ENCODE data around the gene NHSL2.

The NHSL2 gene

DNA sequence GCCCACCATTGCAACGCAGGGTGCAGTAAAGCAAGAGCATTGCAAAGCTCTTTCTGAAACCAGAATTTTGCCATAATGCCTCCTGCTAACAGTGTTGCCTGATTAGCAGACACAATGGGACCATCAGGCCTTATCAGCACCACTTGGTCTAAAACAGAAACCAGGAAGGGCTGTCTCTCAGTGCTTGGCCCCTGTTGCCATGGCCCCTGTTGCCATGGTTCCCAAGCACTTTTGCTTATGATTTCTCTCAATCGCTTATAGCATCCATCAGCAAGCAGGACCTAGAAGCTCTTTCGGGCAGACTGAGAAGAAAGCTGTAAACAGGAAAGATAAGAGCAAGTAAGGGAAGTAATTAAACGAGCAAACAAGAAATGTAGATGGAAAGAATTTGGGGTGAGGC is 184.2 kb downstream of the NHSL2 start:
- FAIRE-seq (no peak), DNase-seq (ENCODE audit: insufficient read length, low spot score) (no peak)
- TF ChIP-seq, protein P1, sequence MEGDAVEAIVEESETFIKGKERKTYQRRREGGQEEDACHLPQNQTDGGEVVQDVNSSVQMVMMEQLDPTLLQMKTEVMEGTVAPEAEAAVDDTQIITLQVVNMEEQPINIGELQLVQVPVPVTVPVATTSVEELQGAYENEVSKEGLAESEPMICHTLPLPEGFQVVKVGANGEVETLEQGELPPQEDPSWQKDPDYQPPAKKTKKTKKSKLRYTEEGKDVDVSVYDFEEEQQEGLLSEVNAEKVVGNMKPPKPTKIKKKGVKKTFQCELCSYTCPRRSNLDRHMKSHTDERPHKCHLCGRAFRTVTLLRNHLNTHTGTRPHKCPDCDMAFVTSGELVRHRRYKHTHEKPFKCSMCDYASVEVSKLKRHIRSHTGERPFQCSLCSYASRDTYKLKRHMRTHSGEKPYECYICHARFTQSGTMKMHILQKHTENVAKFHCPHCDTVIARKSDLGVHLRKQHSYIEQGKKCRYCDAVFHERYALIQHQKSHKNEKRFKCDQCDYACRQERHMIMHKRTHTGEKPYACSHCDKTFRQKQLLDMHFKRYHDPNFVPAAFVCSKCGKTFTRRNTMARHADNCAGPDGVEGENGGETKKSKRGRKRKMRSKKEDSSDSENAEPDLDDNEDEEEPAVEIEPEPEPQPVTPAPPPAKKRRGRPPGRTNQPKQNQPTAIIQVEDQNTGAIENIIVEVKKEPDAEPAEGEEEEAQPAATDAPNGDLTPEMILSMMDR (IDR thresholded peaks at IDR 0.05; ENCODE audit: insufficient read depth, missing control alignments) = no peak

DNA sequence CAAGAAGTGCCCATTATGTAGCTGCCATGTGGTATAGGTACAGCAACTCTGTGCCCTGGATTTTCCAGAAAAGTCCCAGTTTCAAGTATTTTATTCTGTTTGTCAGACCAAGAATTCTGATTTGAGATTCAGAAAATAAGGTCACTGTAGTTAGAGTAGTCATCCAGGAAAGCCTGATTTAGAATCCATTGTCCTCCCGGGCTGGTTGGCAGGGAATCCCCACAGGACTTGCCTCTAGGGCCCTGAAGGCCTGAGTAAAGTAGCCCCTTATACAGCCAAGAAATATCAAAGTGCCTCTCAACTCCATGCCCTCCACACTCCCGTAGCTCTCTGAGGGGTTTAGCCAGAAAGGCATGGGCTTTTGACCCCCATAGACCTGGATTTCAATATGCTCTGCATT is 184.7 kb downstream of the NHSL2 start:
- no peak for FAIRE-seq
- DNase-seq (ENCODE audit: insufficient read length, low spot score) = no peak
- TF ChIP-seq, protein P1 (IDR thresholded peaks at IDR 0.05; ENCODE audit: insufficient read depth, missing control alignments) = no peak

DNA sequence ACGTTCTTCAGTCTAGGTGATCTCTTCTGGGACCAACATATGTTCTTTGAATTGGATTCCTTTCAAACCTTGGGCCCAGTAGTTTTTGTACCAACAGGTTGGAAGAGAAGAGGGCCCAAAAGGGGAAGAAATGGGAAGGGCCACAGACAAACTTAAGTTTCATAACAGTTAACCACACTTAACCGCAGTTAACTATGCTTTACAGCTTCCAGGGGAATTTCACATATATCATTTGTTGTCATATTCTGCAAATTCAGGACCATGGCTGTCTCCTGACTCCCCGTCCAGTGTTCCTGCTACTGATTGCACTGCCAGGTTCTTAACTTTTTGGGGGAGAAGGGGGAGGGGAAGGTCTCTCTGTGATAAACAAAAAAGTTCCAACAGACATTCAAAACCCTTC is 186.5 kb downstream of the NHSL2 start:
- no peak for DNase-seq (ENCODE audit: insufficient read length, low spot score)
- FAIRE-seq = no peak
- TF ChIP-seq, protein P1 (IDR thresholded peaks at IDR 0.05; ENCODE audit: insufficient read depth, missing control alignments) = no peak

DNA sequence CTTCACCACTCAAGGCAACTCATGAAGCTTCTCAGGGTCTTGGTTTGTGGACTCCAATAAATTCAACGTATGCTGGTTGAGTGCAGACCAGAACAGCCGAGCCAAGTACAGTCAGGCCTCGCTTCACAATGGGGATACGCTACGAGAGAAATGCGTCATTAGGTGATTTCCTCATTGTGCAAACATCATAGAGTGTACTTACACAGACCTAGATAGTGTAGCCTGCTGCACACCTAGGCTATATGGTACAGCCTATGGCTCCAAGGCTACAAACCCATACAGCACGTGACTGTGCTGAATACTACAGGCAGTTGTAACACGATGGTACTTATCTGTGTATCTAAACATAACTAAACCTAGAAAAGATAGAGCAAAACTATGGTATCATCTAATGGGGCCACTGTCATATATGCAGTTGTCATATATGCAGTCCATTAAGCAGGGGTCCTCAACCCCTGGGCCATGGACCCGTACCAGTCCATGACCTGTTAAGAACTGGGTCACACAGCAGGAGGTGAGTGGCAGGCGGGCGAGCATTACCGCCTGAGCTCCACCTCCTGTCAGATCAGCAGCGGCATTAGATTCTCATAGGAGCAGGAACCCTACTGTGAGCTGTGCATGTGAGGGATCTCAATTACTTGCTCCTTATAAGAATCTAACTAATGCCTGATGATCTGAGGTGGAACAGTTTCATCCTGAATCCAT is 189.6 kb downstream of the NHSL2 start:
- TF ChIP-seq, protein P1 (IDR thresholded peaks at IDR 0.05; ENCODE audit: insufficient read depth, missing control alignments) = no peak
- FAIRE-seq = no peak
- no peak for DNase-seq (ENCODE audit: insufficient read length, low spot score)

DNA sequence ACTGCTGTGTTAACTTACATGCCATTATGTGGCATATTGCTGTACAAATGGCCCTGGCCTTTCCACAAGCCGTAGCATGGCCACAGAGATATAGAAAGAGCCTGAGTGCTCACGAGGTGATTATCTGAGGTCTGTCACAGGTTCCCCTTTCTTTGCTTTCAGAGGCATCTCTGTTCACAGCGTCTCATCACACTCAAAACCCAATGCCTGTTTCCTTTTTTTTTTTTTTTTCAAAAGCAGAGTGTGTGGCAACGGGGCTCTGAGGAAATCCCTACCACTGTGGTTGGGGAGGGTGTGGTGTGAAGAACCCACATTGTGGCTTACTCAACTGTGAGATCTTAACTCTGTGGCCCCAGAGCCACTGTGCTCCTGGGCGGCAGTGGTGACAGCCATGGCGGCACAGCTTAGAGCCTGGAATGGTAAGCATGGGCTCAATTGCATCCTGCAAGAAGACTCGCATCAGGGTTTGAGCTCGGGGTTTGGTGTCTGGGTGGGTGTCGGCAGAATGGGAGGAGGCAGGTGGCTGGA is 190.2 kb downstream of the NHSL2 start:
- DNase-seq (ENCODE audit: insufficient read length, low spot score) (no peak), FAIRE-seq (no peak)
- TF ChIP-seq, protein P1 (IDR thresholded peaks at IDR 0.05; ENCODE audit: insufficient read depth, missing control alignments) = no peak

DNA sequence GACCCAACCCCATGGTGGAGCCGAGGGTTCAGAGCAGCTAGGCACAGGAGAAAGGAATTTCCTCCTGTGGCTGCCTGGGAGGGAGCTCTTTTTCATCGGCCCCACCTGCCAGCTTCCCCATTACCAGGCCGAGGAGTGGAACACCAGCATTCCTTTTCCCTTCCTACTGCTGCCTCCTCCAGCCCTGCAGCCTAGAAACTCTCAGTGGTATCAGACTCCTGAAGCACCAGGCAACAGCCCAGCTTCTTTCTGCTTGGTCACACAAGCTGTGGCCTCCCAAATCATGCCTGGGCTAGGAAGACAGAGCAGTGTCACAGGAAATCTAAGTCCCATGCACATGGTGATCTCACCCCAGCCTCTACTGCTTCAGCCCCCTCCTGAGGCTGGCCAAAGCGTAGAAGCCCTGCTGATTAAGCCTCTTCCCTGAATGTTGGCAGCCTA is 191.0 kb downstream of the NHSL2 start:
- FAIRE-seq = no peak
- no peak for DNase-seq (ENCODE audit: insufficient read length, low spot score)
- TF ChIP-seq, protein P1 (IDR thresholded peaks at IDR 0.05; ENCODE audit: insufficient read depth, missing control alignments) = no peak

GRCh38 chrX:72102126-72102525 is 191.5 kb downstream of the NHSL2 start:
- TF ChIP-seq, protein P1 (IDR thresholded peaks at IDR 0.05; ENCODE audit: insufficient read depth, missing control alignments) = no peak
- FAIRE-seq (no peak), DNase-seq (ENCODE audit: insufficient read length, low spot score) (no peak)
